MM.1S (cell line): ENCODE measurements around the gene ARID5A.

Experiments used
- EZH2phosphoT487 ChIP-seq: fragments of 300-600 bp; sonication (generic); IDR thresholded peaks from 2 replicates; pipeline ENCODE4 v1.6.1; 2018; ENCODE audit warnings: antibody characterized with exemption, low read length
- TF ChIP-seq, protein P1 (sequence below): fragments of 300-600 bp; sonication (generic); IDR thresholded peaks from 2 replicates; pipeline ENCODE4 v1.5.1; 2016; ENCODE audit warnings: antibody characterized with exemption, low read length, mixed read lengths

DNA sequence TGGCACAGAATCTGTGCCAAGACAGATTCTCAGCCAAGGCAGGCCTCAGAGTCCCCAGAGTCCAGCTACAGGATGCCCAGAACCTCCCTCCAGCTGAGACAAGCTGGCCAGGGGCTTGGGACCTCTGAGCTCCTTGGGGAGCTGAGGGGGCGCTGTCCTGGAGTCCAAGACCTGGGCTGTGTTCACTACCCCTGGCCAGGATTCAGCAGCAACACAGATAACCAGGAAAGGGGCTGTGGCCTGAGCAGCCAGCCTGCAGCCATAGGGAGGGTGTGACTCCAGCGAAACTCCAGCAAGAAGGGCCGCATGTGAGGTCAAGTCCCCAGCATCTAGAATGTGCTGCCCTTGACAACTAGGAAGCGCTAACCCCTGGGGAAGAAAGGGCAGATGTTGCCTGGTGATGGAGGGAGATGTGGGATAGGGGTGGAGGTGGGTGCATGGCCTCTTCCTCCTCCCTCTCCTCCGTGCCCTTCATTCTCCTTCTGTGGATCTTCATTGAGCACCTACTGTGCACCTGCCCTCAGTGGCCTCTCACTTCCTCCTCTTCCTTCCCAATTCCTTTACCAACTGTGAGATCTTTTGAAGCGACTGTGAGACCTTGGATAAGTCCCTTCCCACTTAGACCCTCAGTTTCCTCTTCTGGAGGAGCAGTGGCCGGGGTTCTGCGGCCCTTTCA, 7.7 kb upstream of the ARID5A start:
- TF ChIP-seq, protein P1, sequence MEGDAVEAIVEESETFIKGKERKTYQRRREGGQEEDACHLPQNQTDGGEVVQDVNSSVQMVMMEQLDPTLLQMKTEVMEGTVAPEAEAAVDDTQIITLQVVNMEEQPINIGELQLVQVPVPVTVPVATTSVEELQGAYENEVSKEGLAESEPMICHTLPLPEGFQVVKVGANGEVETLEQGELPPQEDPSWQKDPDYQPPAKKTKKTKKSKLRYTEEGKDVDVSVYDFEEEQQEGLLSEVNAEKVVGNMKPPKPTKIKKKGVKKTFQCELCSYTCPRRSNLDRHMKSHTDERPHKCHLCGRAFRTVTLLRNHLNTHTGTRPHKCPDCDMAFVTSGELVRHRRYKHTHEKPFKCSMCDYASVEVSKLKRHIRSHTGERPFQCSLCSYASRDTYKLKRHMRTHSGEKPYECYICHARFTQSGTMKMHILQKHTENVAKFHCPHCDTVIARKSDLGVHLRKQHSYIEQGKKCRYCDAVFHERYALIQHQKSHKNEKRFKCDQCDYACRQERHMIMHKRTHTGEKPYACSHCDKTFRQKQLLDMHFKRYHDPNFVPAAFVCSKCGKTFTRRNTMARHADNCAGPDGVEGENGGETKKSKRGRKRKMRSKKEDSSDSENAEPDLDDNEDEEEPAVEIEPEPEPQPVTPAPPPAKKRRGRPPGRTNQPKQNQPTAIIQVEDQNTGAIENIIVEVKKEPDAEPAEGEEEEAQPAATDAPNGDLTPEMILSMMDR, result no peak
- TF ChIP-seq EZH2phosphoT487, result no peak
